NCI-H2227 treated with DMSO at 0.1 percent for 48 hours (cell line): Measurements from ENCODE around the gene STRIP2.
"Not testable (repeated sequence)": the region's sequence is repeated elsewhere in the genome, so short reads cannot be mapped to it uniquely, and the experiment has no call there.

Experiments used
- DNase-seq: peaks from one replicate; lab custom pipeline; 2025; lab: John Stamatoyannopoulos, UW

STRIP2 gene

GRCh38 chr7:129494041-129494440, 59.8 kb downstream of the STRIP2 start:
- no peak for DNase-seq

- no peak for DNase-seq
Observed at GRCh38 chr7:129495987-129496386, 61.8 kb downstream of the STRIP2 start.

- DNase-seq = no peak
Observed at GRCh38 chr7:129496653-129497052, 62.4 kb downstream of the STRIP2 start.

GRCh38 chr7:129497156-129497555, 62.9 kb downstream of the STRIP2 start:
- no peak for DNase-seq

DNA sequence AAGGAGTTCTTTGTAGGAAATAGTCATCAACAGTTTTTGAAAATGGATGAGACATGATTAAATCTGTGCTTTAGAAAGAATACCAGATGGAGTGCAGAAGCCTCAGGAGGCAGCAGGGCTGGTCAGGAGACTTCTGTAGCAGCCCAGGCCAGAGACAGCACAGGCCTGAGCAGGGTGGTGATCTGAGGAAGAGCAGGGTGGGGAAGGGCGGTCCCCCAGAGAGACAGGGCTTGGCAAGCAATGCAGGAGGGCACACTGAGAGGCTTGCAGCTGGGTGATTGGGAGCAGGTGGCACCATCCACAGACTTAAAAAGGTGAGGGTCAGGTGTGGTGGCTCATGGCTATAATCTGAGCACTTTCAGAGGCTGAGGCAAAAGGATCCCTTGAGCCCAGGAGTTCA, 63.8 kb downstream of the STRIP2 start:
- DNase-seq = no peak

DNA sequence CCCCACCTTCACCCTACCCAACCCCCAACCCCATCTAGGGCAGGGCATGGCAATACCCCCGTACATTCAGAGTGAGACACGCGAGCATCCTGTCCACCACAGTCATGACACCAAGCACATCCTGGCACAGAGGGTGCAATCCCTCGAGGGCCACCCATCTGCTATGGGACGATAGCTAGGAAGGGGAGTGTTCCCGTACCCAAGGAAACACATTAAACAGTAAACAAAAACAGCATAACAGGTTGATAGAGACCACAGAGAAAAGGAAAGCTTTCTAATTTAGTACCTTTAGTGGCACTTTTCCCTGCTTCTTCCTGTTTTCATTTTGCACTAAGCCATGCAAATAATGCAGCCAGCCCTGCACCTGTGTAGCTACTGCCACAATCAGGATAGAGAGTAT, 65.8 kb downstream of the STRIP2 start:
- no peak for DNase-seq

DNA sequence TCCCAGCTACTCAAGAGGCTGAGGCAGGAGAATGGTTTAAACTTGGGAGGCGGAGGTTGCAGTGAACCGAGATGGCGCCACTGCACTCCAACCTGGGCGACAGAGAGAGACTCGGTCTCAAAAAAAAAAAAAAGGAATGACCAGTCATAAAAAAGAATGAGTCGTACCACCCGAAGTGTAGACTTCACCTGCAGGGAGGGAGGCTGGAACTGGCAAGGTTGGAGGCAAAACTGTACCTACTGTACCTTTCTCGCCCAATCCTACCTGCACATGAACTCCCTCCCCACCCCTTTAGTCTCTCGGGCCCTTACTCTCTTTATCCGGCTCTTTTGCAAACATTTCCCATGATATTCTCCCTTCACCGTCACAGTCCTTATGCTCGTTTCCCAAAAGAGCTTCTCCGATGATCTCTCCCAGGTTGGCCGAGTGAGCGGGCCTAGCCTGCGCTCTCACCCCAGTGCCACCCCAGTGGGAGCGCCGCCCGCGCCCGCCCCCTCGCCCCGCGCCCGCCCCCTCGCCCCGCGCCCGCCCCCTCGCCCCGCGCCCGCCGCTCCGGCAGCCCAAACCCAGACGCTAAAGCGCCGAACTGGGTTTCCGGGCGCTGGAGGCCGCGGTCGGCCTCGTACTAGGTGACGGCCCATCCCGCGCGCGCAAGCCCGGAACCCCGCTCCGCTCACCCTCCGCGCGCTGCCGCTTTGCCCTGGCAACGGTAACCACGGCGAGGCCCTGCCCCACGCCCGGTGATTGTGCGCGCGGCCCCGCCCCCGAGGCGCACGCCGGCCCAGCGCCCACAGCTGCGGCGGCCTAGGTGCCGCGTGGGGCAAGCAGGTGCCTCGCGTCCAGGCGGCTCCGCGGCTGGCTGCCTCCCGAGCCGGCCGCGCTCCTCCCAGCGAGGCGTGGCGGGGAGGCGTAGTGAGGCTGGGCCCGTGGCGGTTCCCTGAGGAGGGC, 67.8 kb downstream of the STRIP2 start, which contains the start of gene SMKR1:
TSS of gene SMKR1 (plus strand) at position 772 of the 948 bp plus-strand sequence. CDS start 294 bp downstream, outside the sequence.
- peak; percentile 77 for DNase-seq

DNA sequence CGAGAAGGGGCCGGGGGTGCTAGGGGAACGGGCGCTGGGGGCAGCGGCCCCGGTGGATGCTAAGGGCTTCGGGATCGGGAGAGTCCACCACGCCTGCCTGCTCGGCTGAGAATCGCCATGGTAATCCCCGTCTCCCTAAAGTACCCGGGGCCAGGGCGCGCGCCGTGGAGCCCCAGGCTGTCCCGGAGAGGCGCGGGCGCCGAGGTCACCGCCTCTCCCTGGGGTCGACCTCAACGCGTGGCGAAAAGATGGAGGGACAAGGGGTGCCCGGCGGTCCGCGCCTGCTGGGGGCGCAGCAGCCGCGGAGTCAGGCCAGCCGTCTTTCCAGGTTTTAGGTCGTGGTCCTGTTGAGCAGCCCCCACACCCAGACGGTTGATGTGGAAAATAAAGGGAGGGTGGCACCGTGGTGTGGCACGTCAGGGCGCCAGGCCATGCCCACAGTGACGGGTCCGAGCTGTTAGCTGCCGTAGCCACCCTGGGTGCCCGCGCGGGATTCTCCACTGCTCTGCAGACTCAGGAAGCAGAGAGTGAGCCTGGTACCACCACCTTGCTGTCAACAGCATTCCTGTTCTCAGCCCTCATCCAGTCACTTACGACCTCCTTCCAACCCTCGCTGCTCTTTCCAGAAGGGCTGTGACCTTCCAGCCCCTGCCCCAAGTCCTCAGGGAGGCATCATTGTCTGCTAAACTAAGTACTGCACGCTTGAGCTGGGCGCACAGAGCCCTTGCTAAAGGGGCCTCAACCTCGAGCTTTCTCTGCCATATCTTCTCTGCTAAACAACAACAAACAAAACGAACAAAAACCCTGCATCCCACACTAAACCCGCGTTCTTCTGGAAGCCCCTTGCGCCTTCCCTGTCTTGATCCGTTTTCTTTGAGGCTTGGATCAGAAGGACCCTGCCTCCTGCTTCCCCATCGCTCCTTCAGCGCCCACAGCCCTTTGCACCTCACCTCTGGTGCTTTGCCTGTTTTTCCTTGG, 68.8 kb downstream of the STRIP2 start:
- peak; percentile 27 for DNase-seq

DNA sequence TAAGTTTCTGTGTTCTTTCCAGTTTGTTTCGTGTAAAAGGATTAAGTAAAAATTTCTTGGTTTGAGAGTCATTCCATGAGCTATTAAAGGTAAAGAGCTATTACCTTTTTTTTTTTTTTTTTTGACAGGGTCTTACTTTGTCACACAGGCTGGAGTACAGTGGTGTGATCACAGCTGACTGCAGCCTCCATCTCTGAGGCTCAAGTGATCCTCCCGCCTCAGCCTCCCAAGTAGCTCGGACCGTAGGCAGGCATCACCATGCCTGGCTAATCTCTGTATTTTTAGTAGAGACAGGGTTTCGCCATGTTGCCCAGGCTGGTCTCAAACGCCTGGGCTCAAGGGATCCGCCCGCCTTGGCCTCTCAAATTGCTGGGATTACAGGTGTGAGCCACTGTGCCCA, 69.5 kb downstream of the STRIP2 start:
- no peak for DNase-seq

- DNase-seq = no peak
Observed at GRCh38 chr7:129512192-129512591, 78.0 kb downstream of the STRIP2 start.

DNA sequence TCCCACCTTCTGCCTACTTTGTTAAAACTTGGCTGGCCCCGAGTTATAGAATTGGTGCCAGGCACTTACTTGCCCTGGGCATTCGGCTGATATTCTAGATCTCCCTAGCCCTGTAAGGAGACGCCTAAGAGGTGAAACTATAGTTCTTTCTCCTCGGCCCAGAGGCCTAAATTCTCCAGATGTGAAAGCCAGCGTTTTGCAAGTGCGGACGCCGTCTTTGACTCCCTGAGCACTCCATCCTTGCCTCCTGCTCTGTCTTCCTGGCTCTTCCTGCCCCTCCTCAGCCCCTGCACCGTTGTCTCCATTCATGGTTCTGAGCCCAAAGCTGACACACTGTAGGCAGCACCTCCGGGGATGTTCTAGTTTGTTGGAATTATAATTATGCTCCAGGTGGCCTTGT, 79.3 kb downstream of the STRIP2 start:
- DNase-seq = no peak

DNA sequence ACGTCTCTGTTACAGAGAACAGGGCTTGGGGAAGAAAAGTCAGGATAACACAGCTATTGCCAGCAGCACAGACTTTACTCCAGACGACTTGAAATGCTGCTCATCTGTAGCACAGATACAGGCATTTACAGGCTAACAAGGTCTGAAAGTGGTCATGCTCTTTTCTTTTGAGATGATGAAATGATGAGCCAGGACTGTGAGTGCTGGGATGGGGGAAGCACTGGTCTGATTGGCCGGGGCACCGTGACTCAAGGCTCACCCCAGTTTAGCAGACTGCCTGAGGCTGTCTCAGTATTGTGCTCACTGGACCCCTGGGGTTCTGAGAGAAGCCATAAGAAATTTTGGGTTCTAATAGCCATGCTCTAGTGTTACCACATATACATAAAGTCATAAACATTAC, 80.5 kb downstream of the STRIP2 start:
- DNase-seq = no peak

DNA sequence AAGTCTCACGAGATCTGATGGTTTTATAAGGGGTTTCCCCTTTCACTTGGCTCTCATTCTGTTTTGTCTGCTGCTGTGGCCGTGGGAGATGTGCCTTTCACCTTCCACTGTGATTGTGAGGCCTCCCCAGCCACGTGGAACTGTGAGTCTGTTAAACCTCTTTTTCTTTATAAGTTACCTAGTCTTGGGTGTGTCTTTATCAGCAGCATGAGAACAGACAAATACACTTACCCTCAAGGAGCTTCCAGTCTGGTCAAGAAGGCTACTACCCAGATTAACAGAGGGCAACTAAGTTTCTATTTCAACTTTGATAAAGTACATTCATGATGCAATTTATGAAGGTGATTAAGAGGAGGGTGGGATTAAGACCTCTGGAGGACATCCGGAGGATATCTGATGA, 81.1 kb downstream of the STRIP2 start:
- no peak for DNase-seq

- DNase-seq = no peak
Observed at GRCh38 chr7:129517931-129518330, 83.7 kb downstream of the STRIP2 start.

DNA sequence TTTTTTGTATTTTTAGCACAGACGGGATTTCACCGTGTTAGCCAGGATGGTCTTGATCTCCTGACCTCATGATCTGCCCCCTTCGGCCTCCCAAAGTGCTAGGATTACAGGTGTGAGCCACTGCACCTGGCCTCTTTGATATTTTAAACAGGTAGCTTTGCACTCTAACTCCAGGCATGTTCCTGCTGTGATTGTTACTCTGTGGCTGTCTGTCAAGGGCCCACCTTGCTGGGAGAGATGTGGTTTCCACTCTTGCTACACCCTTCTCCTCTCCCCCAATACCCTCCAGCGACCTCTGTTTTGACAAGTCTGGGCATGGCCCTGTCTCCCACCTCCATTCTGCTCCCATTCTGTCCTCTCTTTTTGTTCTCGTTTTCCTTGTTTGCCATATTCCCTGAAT, 85.2 kb downstream of the STRIP2 start:
- DNase-seq = no peak

GRCh38 chr7:129522088-129522970, 88.1 kb downstream of the STRIP2 start:
- DNase-seq = no peak

GRCh38 chr7:129522971-129523340, 88.7 kb downstream of the STRIP2 start:
- no peak for DNase-seq

DNA sequence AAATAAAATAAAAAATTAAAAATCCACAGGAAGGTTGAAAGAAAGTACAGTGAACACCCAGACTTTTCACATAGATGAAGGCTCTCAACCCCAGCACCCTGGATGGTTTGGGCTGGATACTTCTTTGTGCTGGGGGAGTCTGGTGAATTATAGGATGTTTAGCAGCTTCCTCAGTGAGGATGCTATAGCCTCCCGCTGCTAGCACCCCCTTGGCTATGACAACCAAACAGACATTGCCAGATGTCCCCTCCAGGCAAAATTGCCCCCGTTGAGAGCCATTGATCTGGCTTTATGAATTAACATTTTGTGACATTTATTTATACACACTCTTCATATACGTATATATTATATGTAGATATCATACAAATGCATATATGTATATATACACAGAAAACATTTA, 89.7 kb downstream of the STRIP2 start:
- DNase-seq = no peak

DNA sequence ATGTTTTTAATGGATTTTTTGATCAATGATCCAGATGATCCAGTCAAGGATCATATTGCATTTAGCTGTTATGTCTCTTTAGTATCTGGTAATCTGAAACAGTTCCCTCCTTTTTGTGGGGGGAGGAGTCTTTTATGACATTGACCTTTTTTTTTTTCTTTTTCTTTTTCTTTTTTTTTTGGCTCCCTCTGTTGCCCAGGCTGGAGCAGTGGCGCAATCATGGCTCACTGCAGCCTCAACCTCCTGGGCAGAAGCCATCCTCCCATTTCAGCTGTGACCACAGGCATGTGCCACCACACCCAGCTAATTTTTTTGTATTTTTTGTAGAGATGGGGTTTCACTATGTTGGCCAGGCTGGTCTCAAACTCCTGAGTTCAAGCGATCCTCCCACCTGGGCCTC, 90.2 kb downstream of the STRIP2 start:
- DNase-seq = not testable (repeated sequence)

DNA sequence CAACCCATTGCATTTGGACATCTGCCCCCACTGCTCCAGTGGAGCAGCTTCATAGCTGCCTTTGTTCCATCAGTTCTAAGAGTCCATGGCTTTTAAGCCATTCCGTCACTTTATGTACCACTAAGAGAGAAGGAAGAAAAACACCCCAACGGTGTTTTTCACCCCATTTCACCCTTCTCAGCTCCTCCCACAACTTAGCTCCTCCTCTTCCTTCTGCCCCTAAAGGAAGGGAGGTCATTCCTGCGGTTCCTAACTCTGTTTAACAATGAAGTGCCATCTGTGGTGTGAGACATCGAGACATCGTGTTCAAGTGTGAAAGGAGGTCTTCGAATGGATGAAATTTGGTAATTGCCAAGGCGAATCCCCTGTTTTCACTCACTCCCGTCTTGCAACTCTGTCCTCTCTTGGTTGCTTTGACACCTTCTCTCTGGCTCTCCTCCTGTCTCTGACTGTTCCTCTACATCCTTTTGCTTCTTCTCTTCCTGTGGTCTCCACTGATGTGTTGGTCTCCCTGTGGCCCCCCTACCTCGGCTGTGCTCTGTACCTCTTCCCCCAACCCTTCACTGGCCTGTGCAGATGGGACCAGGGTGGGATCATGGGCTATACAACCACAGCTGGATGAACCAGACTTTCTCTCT, 91.1 kb downstream of the STRIP2 start:
- no peak for DNase-seq

- DNase-seq = no peak
Observed at GRCh38 chr7:129529643-129530042, 95.4 kb downstream of the STRIP2 start.
